ENCODE data around the gene TUNAR. TPM values are rescaled to one million over a fixed set of nuclear protein-coding genes. Genes with fewer than 3 reads are reported as not detected.

Gene TUNAR
- total RNA-seq, 1 donor from 2014 or later = not detected

DNA sequence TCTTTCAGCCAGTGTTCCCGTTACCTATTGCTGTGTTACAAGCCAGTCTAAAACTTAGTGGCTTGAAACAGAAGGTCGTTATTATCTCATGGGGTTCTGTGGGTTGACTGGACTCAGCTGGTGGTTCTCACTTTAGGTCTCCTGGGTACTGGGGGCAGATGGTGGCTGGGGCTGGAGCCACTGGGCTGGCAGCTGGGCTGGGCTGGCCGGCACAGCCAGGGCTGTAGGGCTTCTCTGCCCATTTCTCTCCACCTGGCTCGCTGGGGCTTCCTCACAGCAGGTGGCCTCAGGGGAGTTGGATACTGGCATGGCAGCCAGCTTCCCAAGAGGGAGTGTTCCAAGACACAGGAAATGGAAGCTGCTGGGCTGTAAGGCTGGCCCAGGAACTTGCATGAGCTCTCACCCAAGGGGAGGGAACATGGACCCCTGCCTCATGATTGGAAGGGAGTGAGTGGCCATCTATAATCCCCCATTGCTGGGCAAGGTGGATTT lies 27.0 kb downstream of the TUNAR start:
- Mint-ChIP-seq H3K4me3 (ENCODE audit: unreplicated experiment) (no peak overlapping the region), H3K4me1 (ENCODE audit: low read depth) (no peaks in the 10 kb centered on the region), H3K9me3 (ENCODE audit: low read depth) (no peaks in the 10 kb centered on the region), H3K36me3 (ENCODE audit: low read depth) (no peaks in the 10 kb centered on the region), H3K27me3 (ENCODE audit: low read depth) (peaks cover 29% of the 10 kb centered on the region), H3K27ac (ENCODE audit: unreplicated experiment) (no peak overlapping the region)
- TF ChIP-seq, protein P1, sequence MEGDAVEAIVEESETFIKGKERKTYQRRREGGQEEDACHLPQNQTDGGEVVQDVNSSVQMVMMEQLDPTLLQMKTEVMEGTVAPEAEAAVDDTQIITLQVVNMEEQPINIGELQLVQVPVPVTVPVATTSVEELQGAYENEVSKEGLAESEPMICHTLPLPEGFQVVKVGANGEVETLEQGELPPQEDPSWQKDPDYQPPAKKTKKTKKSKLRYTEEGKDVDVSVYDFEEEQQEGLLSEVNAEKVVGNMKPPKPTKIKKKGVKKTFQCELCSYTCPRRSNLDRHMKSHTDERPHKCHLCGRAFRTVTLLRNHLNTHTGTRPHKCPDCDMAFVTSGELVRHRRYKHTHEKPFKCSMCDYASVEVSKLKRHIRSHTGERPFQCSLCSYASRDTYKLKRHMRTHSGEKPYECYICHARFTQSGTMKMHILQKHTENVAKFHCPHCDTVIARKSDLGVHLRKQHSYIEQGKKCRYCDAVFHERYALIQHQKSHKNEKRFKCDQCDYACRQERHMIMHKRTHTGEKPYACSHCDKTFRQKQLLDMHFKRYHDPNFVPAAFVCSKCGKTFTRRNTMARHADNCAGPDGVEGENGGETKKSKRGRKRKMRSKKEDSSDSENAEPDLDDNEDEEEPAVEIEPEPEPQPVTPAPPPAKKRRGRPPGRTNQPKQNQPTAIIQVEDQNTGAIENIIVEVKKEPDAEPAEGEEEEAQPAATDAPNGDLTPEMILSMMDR (IDR thresholded peaks at IDR 0.05) = no peak
- no peak for DNase-seq (ENCODE audit: low spot score)

DNA sequence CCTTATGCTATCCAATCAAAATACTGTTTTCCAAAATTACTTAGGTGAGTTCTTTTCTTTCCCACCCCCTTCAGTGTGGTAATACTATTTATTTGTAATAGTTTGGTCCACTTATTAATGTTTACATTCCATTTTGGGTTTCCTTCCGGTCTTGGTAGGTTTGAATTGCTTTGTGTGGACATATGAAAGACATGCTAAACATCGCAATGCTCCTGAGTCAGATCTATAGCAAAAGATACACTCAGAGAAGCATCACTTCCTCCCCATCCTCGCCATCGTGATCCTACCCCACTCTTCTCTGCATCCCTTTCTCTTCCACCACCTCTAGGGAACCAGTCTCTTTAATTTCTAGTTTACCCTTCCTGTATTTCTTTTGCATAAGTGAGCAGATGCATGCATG lies 30.0 kb downstream of the TUNAR start:
- H3K36me3 Mint-ChIP-seq (ENCODE audit: low read depth) = no peaks in the 10 kb centered on the region
- no peak overlapping the region for H3K4me3 Mint-ChIP-seq (ENCODE audit: unreplicated experiment)

DNA sequence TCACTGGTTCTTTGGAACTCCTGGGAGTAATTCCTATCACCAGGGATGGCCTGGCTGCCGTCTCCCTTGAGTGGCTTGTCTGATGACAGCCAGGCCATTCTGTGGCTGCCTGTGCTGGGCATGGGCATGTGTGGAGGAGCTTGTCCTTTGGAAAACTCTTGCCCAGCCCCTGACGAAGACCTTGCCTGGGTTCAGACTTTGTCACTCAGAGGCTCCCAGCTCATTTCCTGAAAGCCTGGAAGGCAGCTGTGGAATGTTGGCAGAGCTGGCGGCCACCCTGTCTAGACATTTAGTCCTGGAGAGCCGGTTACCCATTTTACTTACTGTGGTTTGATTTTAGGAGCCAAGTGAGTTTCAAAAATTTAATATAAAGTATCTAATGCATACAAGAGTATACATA lies 34.0 kb downstream of the TUNAR start:
- H3K27ac Mint-ChIP-seq (ENCODE audit: unreplicated experiment) = no peak overlapping the region
- no peaks in the 10 kb centered on the region for H3K9me3 Mint-ChIP-seq (ENCODE audit: low read depth)
- TF ChIP-seq, protein P1 (IDR thresholded peaks at IDR 0.05) = no peak
- H3K36me3 Mint-ChIP-seq (ENCODE audit: low read depth) = no peaks in the 10 kb centered on the region
- no peaks in the 10 kb centered on the region for H3K4me1 Mint-ChIP-seq (ENCODE audit: low read depth)
- H3K27me3 Mint-ChIP-seq (ENCODE audit: low read depth) = peaks cover 12% of the 10 kb centered on the region
- DNase-seq (ENCODE audit: low spot score) = no peak
- H3K4me3 Mint-ChIP-seq (ENCODE audit: unreplicated experiment) = no peak overlapping the region

More for the DNA sequence above, 30.0 kb downstream of the TUNAR start:
- no peak for DNase-seq (ENCODE audit: low spot score)
- Mint-ChIP-seq H3K27me3 (ENCODE audit: low read depth) (peaks cover 20% of the 10 kb centered on the region), H3K27ac (ENCODE audit: unreplicated experiment) (no peak overlapping the region), H3K9me3 (ENCODE audit: low read depth) (no peaks in the 10 kb centered on the region), H3K4me1 (ENCODE audit: low read depth) (no peaks in the 10 kb centered on the region)
- TF ChIP-seq, protein P1 (IDR thresholded peaks at IDR 0.05) = no peak

DNA sequence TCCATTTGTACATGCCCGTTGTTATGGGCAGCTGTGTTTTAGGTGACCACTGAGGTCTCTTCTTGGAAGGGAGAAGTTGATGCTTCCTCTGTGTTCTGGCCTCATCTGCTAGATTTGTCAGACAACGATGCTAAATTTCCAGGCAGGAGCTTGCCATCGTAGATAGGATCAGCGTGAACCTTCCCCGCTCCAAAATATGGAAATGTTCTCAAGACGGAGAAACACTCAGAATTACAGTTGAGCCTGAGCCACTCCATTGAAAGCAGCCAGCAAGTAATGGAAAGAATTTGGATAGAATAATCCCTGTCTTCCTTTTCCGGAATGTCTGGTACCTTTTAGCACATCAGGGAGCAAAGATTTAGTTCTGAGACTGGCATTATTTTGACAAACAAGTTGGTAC lies 34.8 kb downstream of the TUNAR start:
- no peak overlapping the region for H3K27ac Mint-ChIP-seq (ENCODE audit: unreplicated experiment)
- H3K27me3 Mint-ChIP-seq (ENCODE audit: low read depth) = peaks cover 14% of the 10 kb centered on the region

DNA sequence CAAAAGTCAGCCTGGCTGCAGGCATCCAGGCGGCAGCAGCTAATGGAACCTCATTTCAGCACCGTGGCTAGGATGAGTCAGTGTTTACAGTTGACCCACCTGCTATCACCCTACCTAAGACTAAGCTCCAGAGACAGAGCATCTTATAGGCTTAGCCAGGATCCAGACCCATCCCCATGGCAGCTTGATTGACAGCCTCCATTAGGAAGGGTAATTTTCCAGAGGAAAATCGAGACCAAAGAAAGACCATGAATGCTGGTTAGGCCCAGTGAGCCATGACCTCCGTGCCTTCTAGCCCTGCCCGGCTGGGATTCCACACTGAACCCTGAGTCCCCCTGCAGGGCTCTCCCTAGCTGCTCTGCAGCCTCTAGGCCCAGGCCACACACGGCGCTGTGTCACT lies 38.7 kb downstream of the TUNAR start:
- no peaks in the 10 kb centered on the region for H3K4me1 Mint-ChIP-seq (ENCODE audit: low read depth)
- no peaks in the 10 kb centered on the region for H3K36me3 Mint-ChIP-seq (ENCODE audit: low read depth)
- no peak overlapping the region for H3K27ac Mint-ChIP-seq (ENCODE audit: unreplicated experiment)
- H3K4me3 Mint-ChIP-seq (ENCODE audit: unreplicated experiment) = no peak overlapping the region
- TF ChIP-seq, protein P1 (IDR thresholded peaks at IDR 0.05) = no peak
- DNase-seq (ENCODE audit: low spot score) = no peak
- peaks cover 16% of the 10 kb centered on the region for H3K27me3 Mint-ChIP-seq (ENCODE audit: low read depth)
- H3K9me3 Mint-ChIP-seq (ENCODE audit: low read depth) = no peaks in the 10 kb centered on the region

More for the DNA sequence above, 34.8 kb downstream of the TUNAR start:
- Mint-ChIP-seq H3K4me3 (ENCODE audit: unreplicated experiment) (no peak overlapping the region), H3K36me3 (ENCODE audit: low read depth) (no peaks in the 10 kb centered on the region), H3K9me3 (ENCODE audit: low read depth) (no peaks in the 10 kb centered on the region), H3K4me1 (ENCODE audit: low read depth) (no peaks in the 10 kb centered on the region)
- DNase-seq (ENCODE audit: low spot score) = no peak
- TF ChIP-seq, protein P1 (IDR thresholded peaks at IDR 0.05) = no peak

Data from chondrocyte (in vitro differentiated cells).